ENCODE data around the gene USP12.

The USP12 gene

GRCh38 chr13:27065582-27065981, 106.0 kb downstream of the USP12 start:
- peak; percentile 4 for DNase-seq

- no peak for DNase-seq
Measured at GRCh38 chr13:27064252-27064995, 107.2 kb downstream of the USP12 start.

- DNase-seq = no peak
Measured at GRCh38 chr13:27057817-27058216, 113.8 kb downstream of the USP12 start.

- no peak for DNase-seq
Measured at GRCh38 chr13:27055526-27055925, 116.1 kb downstream of the USP12 start.

- DNase-seq = no peak
Measured at GRCh38 chr13:27054760-27055159, 116.9 kb downstream of the USP12 start.

- DNase-seq = peak; percentile 68
Measured at GRCh38 chr13:27053902-27054595, 117.6 kb downstream of the USP12 start.

- DNase-seq = no peak
Measured at GRCh38 chr13:27053210-27053884, 118.3 kb downstream of the USP12 start.

GRCh38 chr13:27052551-27053208, 118.9 kb downstream of the USP12 start:
- no peak for DNase-seq

- DNase-seq = no peak
Measured at GRCh38 chr13:27047081-27047480, 124.5 kb downstream of the USP12 start.

- no peak for DNase-seq
Measured at GRCh38 chr13:27044837-27045570, 126.6 kb downstream of the USP12 start.

GRCh38 chr13:27043013-27043412, 128.6 kb downstream of the USP12 start:
- DNase-seq = peak; percentile 87

GRCh38 chr13:27041341-27041740, 130.3 kb downstream of the USP12 start:
- DNase-seq = no peak

GRCh38 chr13:27040826-27041108, 130.8 kb downstream of the USP12 start:
- no peak for DNase-seq

GRCh38 chr13:27039171-27039701, 132.4 kb downstream of the USP12 start:
- no peak for DNase-seq

- peak; percentile 34 for DNase-seq
Measured at GRCh38 chr13:27038323-27038722, 133.3 kb downstream of the USP12 start.

GRCh38 chr13:27037571-27037970, 134.0 kb downstream of the USP12 start:
- no peak for DNase-seq

- DNase-seq = no peak
Measured at GRCh38 chr13:27037171-27037570, 134.4 kb downstream of the USP12 start.

- no peak for DNase-seq
Measured at GRCh38 chr13:27036236-27036981, 135.2 kb downstream of the USP12 start.

GRCh38 chr13:27035892-27036235, 135.7 kb downstream of the USP12 start:
- DNase-seq = no peak

GRCh38 chr13:27034678-27035111, 136.9 kb downstream of the USP12 start:
- no peak for DNase-seq

GRCh38 chr13:27028683-27029480, 142.7 kb downstream of the USP12 start:
- DNase-seq = no peak
